ENCODE measurements around the gene CDH16. TPM values are rescaled to one million over a fixed set of nuclear protein-coding genes. Genes with fewer than 3 reads are reported as not detected.
"Not testable (repeated sequence)": the region's sequence is repeated elsewhere in the genome, so short reads cannot be mapped to it uniquely, and the experiment has no call there.

CDH16 gene
- total and polyA plus RNA-seq, 3 donors from 2014 or later: 0.31 to 2.7 (median 0.39) TPM

DNA sequence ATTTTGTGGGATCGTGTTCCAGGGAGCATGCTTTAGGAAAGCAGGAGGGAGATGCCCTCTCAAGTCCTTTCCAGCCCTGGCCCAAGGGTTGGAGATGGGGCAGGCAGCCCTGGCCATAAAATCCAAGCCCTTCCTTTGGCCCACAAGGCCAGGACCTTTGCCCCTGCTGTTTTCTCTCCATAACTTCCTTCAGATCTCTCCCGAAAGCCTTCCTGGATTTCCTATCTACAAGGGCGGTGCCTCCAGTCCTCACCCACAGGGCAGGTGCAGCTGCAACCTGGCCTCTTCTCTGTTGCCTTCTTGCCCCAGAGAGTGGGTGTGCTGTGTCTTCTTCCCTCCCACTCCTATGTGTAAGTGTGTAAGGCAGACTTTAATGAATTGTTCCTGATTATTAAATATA is 46.8 kb downstream of the CDH16 start:
- H3K27me3 ChIP-seq: no peaks in the 10 kb centered on the region
- intact Hi-C loops (cut with DNase I; ENCODE audit: low total_unique reads): no loop called here
- no peaks in the 10 kb centered on the region for H3K9me3 ChIP-seq
- H3K4me1 ChIP-seq: peaks cover 9% of the 10 kb centered on the region
- no peak for TF ChIP-seq POLR2A (IDR thresholded peaks at IDR 0.05)
- no peak for TF ChIP-seq CTCF (IDR thresholded peaks at IDR 0.05)
- no peak overlapping the region for H3K27ac ChIP-seq
- H3K36me3 ChIP-seq (ENCODE audit: low read depth, missing control alignments): no peaks in the 10 kb centered on the region
- no peak overlapping the region for H3K4me3 ChIP-seq
- no peak for DNase-seq
- 87 to 92% methylated on average over 3 of the region's 3 CpGs for WGBS, 2 donors

DNA sequence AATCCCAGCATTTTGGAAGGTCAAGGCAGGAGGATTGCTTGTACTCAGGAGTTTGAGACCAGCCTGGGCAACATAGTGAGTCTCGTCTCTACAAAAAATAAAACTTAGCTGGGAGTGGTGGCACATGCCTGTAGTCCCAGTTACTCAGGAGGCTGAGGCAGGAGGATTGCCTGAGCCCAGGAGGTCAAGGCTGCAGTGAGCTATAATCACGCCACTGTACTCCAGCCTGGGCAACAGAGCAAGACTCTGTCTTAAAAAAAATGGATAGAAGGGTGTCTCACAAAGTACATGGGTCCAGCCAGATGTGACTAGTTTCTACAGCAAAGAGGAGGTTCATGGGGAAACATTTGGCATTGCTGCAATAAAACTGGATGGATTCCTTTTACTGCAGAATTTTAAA is 47.3 kb downstream of the CDH16 start:
- H3K27ac ChIP-seq; H3K9me3 ChIP-seq; intact Hi-C loops (cut with DNase I; ENCODE audit: low total_unique reads); H3K36me3 ChIP-seq (ENCODE audit: low read depth, missing control alignments); DNase-seq; H3K4me3 ChIP-seq; H3K27me3 ChIP-seq; H3K4me1 ChIP-seq: not testable (repeated sequence)
- WGBS, 2 donors: 78 to 84% methylated on average over 2 of the region's 2 CpGs

- Histone ChIP-seq H3K9me3 (no peaks in the 10 kb centered on the region), H3K4me1 (peaks cover 5% of the 10 kb centered on the region), H3K4me3 (no peak overlapping the region), H3K27ac (no peak overlapping the region), H3K36me3 (ENCODE audit: low read depth, missing control alignments) (no peaks in the 10 kb centered on the region), H3K27me3 (no peaks in the 10 kb centered on the region)
- 83 to 96% methylated on average over 1 of the region's 1 CpG for WGBS, 2 donors
- intact Hi-C loops (cut with DNase I; ENCODE audit: low total_unique reads): loop anchor here (10.0 kb wide), 1 partner anchor 145 kb away; no protein-coding TSS in a partner anchor
- TF ChIP-seq CTCF (IDR thresholded peaks at IDR 0.05): no peak
- no peak for TF ChIP-seq POLR2A (IDR thresholded peaks at IDR 0.05)
- DNase-seq: no peak
These were observed 49.3 kb downstream of the CDH16 start for GRCh38 chr16:66869424-66869823.

DNA sequence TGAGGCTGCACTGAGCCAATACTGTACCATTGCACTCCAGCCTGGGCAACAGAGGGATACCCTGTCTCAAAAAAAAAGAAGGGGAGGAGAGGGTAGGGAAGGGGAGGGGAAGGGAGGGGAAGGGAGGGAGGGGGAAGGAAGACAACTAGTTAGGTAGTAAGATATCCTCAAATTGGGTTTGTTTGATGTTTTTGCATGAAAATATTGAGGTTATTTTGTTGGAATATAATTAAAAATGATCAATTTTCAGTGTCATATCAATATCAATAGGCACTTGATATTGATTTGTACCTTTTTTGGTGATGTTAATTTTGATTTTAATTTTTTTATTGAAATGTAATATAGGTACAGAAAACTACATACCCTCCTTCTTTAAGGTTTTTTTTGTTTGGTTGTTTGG is 55.0 kb downstream of the CDH16 start:
- H3K27me3 ChIP-seq: no peaks in the 10 kb centered on the region
- intact Hi-C loops (cut with DNase I; ENCODE audit: low total_unique reads): loop anchor here (10.0 kb wide), 1 partner anchor 139 kb away; no protein-coding TSS in a partner anchor
- no peak overlapping the region for H3K27ac ChIP-seq
- no peak overlapping the region for H3K4me3 ChIP-seq
- no peaks in the 10 kb centered on the region for H3K9me3 ChIP-seq
- no peaks in the 10 kb centered on the region for H3K36me3 ChIP-seq (ENCODE audit: low read depth, missing control alignments)
- H3K4me1 ChIP-seq: peaks cover 6% of the 10 kb centered on the region
- TF ChIP-seq POLR2A (IDR thresholded peaks at IDR 0.05) (no peak), CTCF (IDR thresholded peaks at IDR 0.05) (no peak)
- no peak for DNase-seq

DNA sequence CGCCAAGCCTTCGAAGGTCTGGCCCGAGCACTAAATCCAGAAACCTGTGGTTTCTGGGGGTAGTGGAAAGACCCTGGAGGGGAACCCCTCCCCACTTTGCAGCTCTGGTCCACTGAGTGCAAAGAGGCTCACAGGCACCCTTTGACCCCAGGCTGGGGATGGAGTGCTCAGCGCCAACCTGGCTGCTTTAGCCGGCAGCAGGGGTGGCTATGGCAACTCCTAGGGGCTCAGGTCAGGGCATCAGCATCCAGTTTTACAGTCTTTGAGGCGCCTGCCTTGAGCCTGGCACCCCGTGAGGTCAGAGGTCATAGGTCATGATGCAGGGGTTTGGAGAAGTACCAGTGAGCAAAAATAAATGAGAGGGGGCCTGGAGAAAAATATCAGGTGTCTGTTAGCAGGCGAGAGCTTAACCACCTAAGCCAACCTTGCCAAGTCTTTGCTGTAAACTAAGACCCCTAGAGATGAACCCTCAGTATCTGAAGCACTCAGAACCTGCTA is 56.6 kb downstream of the CDH16 start:
- 95 to 96% methylated on average over 6 to 8 of the region's 8 CpGs for WGBS, 2 donors
- Histone ChIP-seq H3K4me3 (no peak overlapping the region), H3K27me3 (no peaks in the 10 kb centered on the region), H3K4me1 (peaks cover 6% of the 10 kb centered on the region), H3K36me3 (ENCODE audit: low read depth, missing control alignments) (no peaks in the 10 kb centered on the region), H3K9me3 (no peaks in the 10 kb centered on the region), H3K27ac (no peak overlapping the region)
- DNase-seq: no peak
- intact Hi-C loops (cut with DNase I; ENCODE audit: low total_unique reads): loop anchor here (10.0 kb wide), 1 partner anchor 137 kb away; no protein-coding TSS in a partner anchor
- TF ChIP-seq CTCF (IDR thresholded peaks at IDR 0.05) (no peak), POLR2A (IDR thresholded peaks at IDR 0.05) (no peak)

Measured in testis (tissue), 3 donors.